GM21423 (cell line): ENCODE measurements around the gene EHHADH.

ENCODE experiments used
- ATAC-seq: cut with Tn5 transposase; IDR thresholded peaks from one replicate; pipeline ENCODE4 v1.9.1; 2021; ENCODE audit warnings: mild to moderate bottlenecking, moderate library complexity; ENCODE audit not compliant: unreplicated experiment

Gene EHHADH

GRCh38 chr3:185253645-185254410, at the start of gene EHHADH:
TSS of gene EHHADH (minus strand) at chr3:185254049. CDS start at chr3:185254022, 27 bp downstream.
- ATAC-seq = peak; percentile 95

- peak; percentile 91 for ATAC-seq
Measured at GRCh38 chr3:185299918-185300426, 46.1 kb upstream of the EHHADH start.

GRCh38 chr3:185297867-185298266, 44.0 kb upstream of the EHHADH start:
- no peak for ATAC-seq

- ATAC-seq = no peak
Measured at GRCh38 chr3:185292238-185292637, 38.4 kb upstream of the EHHADH start.

- ATAC-seq = no peak
Measured at GRCh38 chr3:185290266-185290665, 36.4 kb upstream of the EHHADH start.

- ATAC-seq = no peak
Measured at GRCh38 chr3:185283374-185283935, 29.6 kb upstream of the EHHADH start.

GRCh38 chr3:185282696-185283373, 29.0 kb upstream of the EHHADH start:
- peak; percentile 99 for ATAC-seq

- ATAC-seq = no peak
Measured at GRCh38 chr3:185280572-185281365, 26.9 kb upstream of the EHHADH start.

GRCh38 chr3:185279587-185280138, 25.8 kb upstream of the EHHADH start:
- no peak for ATAC-seq

- ATAC-seq = no peak
Measured at GRCh38 chr3:185276415-185276814, 22.6 kb upstream of the EHHADH start.

- no peak for ATAC-seq
Measured at GRCh38 chr3:185272033-185272432, 18.2 kb upstream of the EHHADH start.

GRCh38 chr3:185270956-185271332, 17.1 kb upstream of the EHHADH start:
- ATAC-seq = no peak

GRCh38 chr3:185270262-185270955, 16.6 kb upstream of the EHHADH start:
- ATAC-seq = no peak

GRCh38 chr3:185268194-185268962, 14.5 kb upstream of the EHHADH start:
- no peak for ATAC-seq

GRCh38 chr3:185267193-185267592, 13.3 kb upstream of the EHHADH start:
- ATAC-seq = no peak

- ATAC-seq = no peak
Measured at GRCh38 chr3:185264849-185265553, 11.2 kb upstream of the EHHADH start.

GRCh38 chr3:185263423-185263822, 9.6 kb upstream of the EHHADH start:
- ATAC-seq = no peak

- no peak for ATAC-seq
Measured at GRCh38 chr3:185257334-185257733, 3.5 kb upstream of the EHHADH start.

GRCh38 chr3:185254799-185255198, 950 bp upstream of the EHHADH start:
- ATAC-seq = no peak
